Immature natural killer cell (primary cell): Measurements from ENCODE around the gene TMLHE. TPM values are rescaled to one million over a fixed set of nuclear protein-coding genes. Genes with fewer than 3 reads are reported as not detected.
"Not testable (repeated sequence)": the region's sequence is repeated elsewhere in the genome, so short reads cannot be mapped to it uniquely, and the experiment has no call there.

Experiments used
- DNase-seq, 3 donors: peaks; one replicate each; pipeline ENCODE4 v3.0.0; 2022; ENCODE audit warnings: mixed read lengths in 1 of 3
- H3K27ac Mint-ChIP-seq, 6 donors: one replicate each; pipeline ENCODE4 v1.8.0; 2020; ENCODE audit warnings: mixed read lengths in 6 of 6, mild to moderate bottlenecking in 5 of 6, inconsistent platforms in 4 of 6, moderate library complexity in 3 of 6
- H3K27me3 Mint-ChIP-seq, 3 donors: one replicate each; pipeline ENCODE4 v1.8.0; 2020 to 2021; ENCODE audit warnings: low read depth in 3 of 3, mild to moderate bottlenecking in 3 of 3, mixed read lengths in 3 of 3, moderate library complexity in 3 of 3, inconsistent platforms in 1 of 3
- H3K36me3 Mint-ChIP-seq, 3 donors: one replicate each; pipeline ENCODE4 v1.8.0; 2020; ENCODE audit warnings: mixed read lengths in 3 of 3, inconsistent platforms in 2 of 3, mild to moderate bottlenecking in 2 of 3
- H3K4me1 Mint-ChIP-seq, 2 donors: one replicate each; pipeline ENCODE4 v1.8.0; 2020; ENCODE audit warnings: inconsistent platforms in 2 of 2, mild to moderate bottlenecking in 2 of 2, mixed read lengths in 2 of 2, moderate library complexity in 1 of 2
- H3K4me3 Mint-ChIP-seq, 5 donors: one replicate each; pipeline ENCODE4 v1.8.0; 2020; ENCODE audit warnings: mild to moderate bottlenecking in 5 of 5, mixed read lengths in 5 of 5, inconsistent platforms in 3 of 5, moderate library complexity in 3 of 5
- H3K9me3 Mint-ChIP-seq, 6 donors: one replicate each; pipeline ENCODE4 v1.8.0; 2020; ENCODE audit warnings: mild to moderate bottlenecking in 6 of 6, mixed read lengths in 6 of 6, inconsistent platforms in 4 of 6, moderate library complexity in 3 of 6
- polyA plus RNA-seq, 3 donors: library from polyadenylated mRNA; unstranded; fragments of 300-500 nt; fragmentation: Illumina TruSeq; gene quantifications; one replicate each; pipeline ENCODE4 v1.2.3, GENCODE V29; 2021

Gene TMLHE
- polyA plus RNA-seq, 3 donors from 2014 or later: 15.1 to 22.0 (median 17.2) TPM

- not testable (repeated sequence) for H3K27me3 Mint-ChIP-seq, H3K4me3 Mint-ChIP-seq, H3K9me3 Mint-ChIP-seq, H3K4me1 Mint-ChIP-seq, H3K36me3 Mint-ChIP-seq, DNase-seq, H3K27ac Mint-ChIP-seq
These were observed 154.3 kb downstream of the TMLHE start, which contains the start of gene F8A3 for GRCh38 chrX:155458471-155458870. F8A3 (minus strand) TSS chrX:155458620; CDS start chrX:155458600, 20 bp downstream.

GRCh38 chrX:155457761-155458447 lies 154.8 kb downstream of the TMLHE start:
- H3K27ac Mint-ChIP-seq, H3K27me3 Mint-ChIP-seq, H3K9me3 Mint-ChIP-seq, H3K4me3 Mint-ChIP-seq, H3K36me3 Mint-ChIP-seq, DNase-seq: not testable (repeated sequence)
- peaks cover 4 to 10% of the 10 kb centered on the region in 2 donors for H3K4me1 Mint-ChIP-seq

- Mint-ChIP-seq H3K27me3 (peaks cover 0 to 2% (median 1%) of the 10 kb centered on the region in 3 donors), H3K4me3 (no peak overlapping the region), H3K4me1 (no peaks in the 10 kb centered on the region), H3K9me3 (peaks cover 0 to 10% (median 1%) of the 10 kb centered on the region in 6 donors), H3K27ac (no peak overlapping the region), H3K36me3 (peaks cover 0 to 5% (median 0%) of the 10 kb centered on the region in 3 donors)
- no peak for DNase-seq
These were observed 171.7 kb downstream of the TMLHE start for GRCh38 chrX:155441097-155441496.

Other genes with a start within 250 kb of the TMLHE start
- gene F8A2, start 230.9 kb downstream of the TMLHE start, polyA plus RNA-seq: not detected
- 10 to 100 TPM in 1 of 3 donors, 1 to 10 TPM in 2; 1.7 to 28.0 (median 3.1) TPM for gene F8A3, start 154.3 kb downstream of the TMLHE start, polyA plus RNA-seq
- gene SPRY3, start 366 bp downstream of the TMLHE start, polyA plus RNA-seq: under 1 TPM in 2 of 3 donors, not detected in 1; 0.02 to 0.08 TPM